Activated T-cell treated with anti-CD3 and anti-CD28 coated beads, Interleukin-2, amount 50 U/mL, for 48 hours (primary cell): ENCODE results near the gene CAMKK1.

Experiments used
- DNase-seq, 2 experiments: peaks; one replicate each; pipeline ENCODE4 v3.0.0-alpha.2; 2020

The CAMKK1 gene

DNA sequence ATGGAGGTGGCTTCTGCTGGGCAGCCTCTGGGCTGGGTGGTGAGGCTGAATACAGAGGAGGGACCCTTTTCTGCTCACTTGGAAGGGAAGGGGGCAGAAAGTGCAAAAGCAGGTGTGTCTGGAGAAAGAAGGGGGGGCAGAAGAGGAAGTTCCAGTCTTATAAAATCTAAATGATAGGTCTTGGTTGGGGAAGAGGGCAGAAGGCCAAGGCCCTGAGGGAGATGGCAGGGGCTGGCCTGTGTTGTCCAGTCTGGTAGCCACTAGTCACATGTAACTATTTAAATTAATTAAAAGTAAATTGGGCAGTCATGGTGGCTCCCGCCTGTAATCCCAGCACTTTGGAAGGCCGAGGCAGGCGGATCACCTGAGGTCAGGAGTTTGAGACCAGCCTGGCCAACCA is 2.5 kb upstream of the CAMKK1 start:
- DNase-seq = no peak

DNA sequence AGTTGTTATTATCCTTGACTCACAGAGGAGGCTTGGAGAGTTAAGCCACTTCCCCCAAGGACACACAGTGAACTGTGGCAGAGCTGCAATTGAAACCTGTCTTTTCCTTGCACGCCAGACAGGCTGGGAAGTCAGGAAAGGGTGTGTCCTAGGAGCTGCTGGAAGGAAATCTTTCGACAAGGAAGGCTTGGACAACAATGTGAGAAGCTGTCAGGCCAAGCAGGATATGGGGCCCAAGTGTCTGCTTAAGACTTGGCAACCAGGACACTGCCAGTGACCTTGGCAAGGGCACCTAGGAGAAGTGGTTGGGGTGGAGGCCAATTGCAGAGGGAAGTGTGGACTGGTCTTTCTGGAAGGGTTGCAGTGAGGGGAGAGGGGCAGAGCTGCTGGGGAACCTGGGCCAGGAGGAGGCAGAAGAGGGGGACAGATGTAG is 2.1 kb upstream of the CAMKK1 start:
- DNase-seq = no peak

DNA sequence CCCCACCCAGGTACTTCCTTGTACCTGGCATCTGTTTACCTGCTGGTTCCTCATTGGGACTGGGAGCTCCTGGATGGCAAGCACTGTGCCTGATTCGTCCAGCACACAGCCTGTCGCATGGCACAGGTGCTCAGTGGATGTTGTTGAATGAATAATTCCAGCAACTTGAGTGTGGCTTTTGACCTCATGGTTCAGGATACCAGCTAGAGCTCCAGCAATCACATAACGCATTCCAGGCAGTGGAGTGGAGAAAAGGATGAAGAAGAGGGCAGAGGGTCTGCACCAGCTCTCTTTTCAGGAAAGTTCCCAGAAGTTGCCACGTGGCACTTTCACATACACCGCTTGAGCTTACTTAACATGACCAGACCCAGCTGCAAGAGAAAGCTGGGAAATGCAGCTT is 1.3 kb upstream of the CAMKK1 start:
- no peak for DNase-seq

DNA sequence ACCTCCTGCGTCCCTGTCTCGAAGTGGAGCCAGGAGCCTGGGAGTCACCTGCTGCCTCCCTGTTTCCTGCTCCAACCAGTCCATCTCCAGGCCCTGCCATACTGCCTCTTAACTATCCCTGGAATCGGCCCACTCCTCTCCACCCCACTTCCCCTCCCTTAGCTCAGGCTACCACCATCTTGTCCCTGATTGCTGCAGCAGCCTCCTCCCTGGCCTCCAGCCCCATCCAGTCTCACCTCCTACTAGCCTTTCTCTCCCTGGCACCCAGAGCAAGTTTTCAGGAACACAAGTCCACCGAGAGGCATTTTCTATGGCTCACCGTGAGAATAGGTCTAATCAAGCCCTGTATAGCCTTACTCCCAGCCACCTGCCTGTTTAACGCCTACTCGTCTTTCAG is 865 bp upstream of the CAMKK1 start:
- DNase-seq = no peak

DNA sequence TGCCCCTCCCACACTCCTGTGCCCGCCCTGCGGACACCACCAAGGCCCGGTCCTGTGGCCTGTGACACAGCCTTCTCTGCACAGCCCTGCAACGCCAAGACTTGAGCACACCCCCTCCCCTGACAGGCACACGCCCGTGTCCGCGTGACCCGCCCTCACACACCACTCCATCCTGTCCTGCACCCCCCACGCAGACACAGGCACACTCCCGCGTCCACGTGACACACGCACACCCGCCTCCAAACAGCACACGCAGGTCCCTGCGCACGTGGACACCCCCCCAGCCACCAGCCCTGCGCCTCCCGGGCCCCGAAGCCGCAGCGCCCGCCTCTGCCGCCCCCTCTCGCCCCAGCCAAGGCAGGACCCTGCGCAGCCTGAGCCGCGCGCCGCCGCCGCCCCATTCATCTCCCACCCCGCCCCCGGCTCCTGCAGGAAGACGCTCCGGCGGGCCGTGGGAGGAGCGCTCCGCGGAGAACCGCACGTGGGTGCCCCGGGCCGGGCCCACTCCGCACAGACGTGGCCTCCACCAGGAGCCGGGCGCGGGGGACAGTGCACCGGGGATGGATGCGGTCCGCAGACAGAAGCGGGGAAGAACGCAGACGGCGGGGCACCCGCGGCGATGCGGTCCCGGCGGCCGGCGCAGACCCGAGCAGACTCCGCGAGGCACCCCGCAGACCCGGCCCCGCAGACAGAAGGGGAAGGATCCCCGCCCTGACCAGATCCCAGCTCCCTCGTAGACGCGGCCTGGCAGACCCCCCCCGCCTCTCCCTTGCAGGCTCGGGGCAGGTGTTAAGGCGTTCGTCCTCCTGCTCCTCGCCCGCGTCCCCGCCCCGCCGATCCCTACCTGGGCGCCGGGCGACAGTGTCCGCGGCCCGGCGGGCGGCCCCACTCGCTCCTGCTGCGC is 506 bp downstream of the CAMKK1 start:
- DNase-seq = peak; percentile 67 to 74

DNA sequence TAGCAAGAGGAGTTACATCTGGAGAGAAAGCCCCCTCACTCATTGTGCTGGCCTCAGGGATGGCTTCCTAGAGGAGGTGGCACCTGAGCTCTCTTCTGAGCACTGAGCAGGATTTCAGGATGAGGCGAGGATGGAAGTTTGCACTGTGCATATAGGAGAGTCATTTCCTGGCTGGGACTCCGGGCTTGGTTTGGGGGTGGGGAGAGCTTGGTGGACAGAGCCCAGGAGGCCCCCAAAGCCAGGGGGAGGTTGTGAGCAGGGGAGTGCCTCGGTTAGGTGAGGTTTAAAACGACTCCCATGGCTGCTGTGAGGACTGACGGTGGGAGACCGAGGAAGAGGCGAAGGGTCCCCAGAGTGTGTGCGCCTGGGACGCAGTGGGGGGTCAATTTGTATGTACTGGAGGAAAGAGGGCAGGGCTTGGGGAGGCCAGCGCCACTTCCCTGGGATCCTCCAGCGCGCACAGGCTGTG is 1.2 kb downstream of the CAMKK1 start:
- no peak for DNase-seq

DNA sequence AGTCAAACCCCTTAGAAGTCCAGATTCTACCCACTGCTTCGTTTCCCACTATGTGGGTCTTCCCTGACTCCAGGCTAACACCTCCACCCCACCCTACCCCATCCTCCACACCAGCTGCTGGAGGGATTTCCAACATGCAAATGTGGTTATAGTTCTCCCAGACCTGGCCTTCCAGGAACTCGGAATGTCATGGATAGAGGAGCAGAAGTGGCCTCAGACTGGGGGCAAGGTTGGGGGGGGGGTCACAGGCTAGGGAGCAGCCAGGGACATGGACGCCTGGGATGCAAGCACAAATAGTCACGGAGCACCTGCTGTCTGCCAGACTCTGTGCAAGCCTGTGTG is 2.0 kb downstream of the CAMKK1 start:
- no peak for DNase-seq

DNA sequence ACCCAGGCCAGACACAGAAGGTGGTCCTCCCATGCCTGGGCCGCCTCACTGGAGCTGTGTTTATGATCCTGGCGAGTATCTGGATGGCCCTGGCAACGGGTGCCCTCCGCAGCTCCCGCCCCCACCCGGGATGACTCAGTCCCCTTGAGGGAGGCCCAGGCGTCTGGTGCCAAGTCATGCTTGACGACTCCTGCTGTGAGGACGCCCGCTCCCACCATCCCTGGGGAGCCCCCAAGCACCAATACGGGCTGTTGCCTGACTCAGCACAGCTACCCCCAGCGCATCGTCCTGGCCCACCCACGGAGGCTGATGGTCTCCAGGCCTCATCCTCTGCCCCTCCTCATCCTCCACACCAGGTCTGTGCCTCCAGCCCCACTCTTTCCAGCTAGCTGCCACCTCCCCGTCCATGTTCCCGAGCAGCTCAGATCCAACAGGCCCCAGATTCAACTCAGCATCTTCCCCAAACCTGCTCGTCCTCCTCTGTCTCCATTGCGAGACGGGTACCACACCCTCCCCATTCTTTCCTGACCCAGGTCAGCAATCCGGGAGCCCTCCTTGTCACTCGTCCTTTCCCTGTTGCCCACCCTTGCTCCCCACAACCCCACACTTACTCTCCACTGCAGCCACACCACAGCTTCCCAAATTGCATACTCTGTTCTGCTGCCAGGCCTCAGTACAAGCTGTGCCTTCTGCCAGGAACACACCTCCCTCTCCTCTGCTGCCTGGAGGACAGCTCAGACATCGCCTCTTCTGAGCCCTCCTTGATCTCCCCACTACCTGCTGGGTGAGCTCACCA is 2.6 kb downstream of the CAMKK1 start:
- peak; percentile 52 to 64 for DNase-seq

DNA sequence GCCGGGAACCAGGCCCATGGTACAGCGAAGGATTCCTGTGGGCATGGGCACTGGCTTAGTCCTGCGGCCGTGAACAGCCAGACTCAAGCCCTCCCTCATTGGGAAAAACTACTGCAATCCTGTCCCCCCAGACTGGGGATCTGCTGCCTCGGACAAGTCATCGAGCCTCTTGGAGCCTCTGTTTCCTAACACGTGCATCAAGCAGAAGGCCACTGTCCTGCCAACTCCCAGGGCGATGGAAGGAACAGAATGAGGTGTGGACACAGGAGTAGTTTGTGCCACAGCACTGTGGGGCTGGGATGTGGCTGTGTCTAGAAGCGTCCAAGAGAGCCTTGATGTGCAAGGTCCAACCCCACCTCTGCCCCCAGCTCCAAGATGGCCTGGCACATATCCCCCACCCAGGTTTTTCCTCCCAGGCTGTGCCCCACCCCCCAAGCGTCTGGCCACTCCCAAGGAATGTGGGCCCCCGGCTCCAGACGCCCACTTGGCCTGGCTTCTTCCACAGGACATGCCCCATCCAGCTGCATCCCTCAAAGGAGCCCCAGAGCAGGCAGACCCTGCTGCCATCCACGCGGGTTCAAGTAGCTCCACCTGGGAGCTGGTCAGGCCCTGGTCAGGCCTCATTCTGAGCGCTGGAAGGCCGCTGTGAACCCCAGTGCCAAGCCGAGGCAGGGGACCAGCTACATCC is 3.4 kb downstream of the CAMKK1 start:
- DNase-seq = no peak

DNA sequence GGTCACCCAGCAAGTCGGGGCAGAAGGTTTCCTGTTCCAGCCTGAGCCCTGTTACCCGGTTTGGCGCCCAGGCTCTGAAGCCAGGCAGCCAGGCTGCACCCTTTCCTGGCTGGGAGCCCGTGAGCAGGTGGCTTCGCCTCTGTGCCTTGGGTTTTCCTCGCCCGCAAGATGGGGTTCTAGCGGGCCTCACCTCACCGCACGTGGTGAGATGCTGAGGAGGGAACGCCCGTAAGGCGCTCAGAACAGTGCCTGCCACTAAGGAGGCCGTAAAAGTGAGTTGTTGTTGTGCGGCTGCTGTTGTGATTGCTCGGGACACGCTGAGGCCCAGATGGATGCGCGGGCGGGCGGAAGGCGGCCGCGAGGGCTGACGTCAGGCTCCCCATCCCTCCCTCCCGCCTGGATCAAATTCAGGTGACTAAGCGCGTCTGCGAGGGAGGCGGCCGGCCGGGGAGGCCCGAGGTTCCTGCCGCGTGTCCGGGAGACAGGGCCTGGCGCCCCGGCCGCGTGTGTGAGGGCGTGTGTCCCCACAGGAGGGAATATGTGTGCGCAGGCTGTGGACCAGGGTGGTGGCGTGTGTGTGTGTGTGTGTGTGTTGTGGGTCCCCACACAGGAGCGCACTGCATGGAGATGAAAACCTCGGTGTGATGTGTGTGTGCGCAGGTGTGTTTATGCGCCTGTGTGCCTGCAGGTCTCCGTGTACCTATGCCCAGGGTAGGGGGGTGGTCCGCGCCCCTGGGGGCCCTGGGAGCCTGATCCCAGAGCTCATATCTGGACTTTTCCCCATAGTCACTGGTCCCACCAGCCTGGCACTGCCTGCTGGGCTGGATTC is 4.3 kb downstream of the CAMKK1 start:
- no peak for DNase-seq

DNA sequence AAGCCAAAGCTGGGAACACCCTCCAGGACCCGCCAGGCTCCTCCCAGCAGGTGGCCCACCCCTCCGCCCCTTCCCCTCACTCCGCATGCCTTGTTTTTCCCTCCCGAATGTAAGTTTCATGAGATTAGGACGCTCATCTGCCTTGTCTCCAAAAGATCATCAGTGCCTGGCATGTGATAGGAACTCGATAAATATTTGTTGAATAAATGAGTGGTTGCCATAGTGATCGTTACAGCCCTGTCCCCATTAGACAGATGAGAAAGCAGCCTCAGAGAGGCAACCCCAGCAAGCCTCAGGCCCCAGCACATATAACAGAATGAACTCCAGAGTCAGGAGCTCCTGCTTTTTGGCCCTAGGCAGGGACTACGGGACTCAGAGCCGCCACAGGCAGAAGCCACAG is 5.0 kb downstream of the CAMKK1 start:
- no peak for DNase-seq

DNA sequence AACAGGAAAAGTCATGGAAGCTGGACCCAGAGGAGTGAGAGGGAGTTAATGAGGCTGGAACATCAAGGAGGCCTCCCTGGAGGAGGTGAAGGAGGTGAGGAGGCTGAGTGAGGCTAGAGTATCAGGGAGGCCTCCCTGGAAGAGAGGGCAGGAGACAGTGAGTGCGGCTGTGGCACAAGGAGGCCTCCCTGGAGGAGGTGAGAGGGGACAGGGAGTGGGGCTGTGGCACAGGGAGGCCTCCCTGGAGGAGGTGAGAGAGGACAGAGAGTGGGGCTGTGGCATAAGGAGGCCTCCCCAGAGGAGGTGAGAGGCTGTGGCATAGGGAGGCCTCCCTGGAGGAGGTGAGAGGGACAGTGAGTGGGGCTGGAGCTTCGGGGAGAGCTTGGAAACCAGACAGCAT is 5.5 kb downstream of the CAMKK1 start:
- no peak for DNase-seq

DNA sequence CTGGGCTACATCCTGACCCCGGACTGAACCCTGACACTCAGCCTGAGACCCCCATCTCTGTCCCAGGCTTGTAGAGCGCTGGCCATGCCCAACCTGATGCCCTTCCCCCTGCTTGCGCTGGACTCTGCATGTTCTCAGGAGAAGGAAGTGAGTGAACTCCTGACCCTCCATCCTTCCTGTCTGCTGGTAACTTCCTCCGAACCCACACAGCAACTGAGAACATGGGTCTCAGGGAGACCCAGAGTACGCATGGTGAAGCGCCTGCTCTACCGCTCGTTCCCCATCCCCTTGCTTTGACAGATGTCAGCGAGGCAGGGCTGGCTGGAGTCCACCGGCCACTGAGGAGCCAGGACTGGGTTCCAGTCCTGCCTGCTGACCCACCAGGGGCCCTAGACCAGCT is 6.1 kb downstream of the CAMKK1 start:
- DNase-seq = no peak

DNA sequence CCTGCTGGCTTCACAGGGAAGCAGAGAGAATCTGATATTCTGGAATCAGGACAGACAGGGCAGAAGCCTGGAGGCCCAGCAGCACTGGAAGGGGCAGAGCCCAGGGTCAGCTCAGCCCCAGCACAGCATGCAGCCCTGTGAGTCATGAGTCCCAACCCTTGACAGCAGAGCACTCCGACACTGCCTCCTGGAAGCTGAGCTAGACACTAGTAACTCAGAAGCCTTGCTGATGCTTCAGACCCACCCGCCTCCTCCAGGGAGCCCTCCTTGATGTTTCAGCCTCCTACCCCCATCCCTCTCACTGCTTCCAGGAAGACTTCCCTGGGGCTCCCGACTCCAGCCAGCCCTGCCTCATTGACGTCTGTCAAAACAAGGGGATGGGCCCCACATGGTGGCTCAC is 6.9 kb downstream of the CAMKK1 start:
- no peak for DNase-seq

DNA sequence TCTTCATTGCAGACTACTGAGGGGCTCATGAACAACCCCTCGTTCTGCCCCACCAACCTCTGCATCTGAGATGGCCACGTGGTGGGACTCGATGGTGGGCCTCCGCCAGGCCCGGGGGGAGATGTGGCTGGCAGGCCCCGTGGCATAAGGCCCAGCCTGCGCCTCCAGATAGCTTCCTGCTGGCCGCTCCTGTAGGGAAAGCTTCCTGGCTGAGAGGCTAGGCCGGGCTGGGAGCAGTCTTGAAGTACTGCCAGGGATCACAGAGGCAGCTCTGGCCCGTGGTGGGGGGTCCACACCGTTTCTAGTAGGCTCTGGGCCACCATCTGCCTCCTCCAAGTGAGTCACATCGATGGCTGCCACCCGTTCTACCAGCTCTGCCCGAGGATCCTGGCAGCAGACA is 7.6 kb downstream of the CAMKK1 start:
- DNase-seq = no peak

DNA sequence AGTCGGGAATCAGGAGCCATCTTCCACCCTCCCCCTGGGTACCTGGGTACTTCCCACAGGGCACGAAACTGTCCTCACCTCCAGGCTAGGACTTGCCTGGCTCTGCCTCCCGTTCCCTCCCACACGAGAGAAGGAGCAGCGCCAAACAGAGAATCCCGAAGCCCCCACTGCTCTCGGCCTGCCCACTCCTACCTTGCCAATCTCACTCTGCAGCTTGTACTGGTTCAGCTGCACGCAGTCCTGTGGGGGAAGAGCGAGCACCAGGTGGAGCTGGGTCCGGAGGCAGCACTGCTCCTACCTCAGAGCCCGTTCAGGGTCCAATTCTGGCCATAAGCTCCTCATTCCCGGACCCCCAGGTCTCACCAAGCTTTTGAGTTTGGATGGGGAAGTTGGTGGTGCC is 8.7 kb downstream of the CAMKK1 start:
- DNase-seq = no peak

DNA sequence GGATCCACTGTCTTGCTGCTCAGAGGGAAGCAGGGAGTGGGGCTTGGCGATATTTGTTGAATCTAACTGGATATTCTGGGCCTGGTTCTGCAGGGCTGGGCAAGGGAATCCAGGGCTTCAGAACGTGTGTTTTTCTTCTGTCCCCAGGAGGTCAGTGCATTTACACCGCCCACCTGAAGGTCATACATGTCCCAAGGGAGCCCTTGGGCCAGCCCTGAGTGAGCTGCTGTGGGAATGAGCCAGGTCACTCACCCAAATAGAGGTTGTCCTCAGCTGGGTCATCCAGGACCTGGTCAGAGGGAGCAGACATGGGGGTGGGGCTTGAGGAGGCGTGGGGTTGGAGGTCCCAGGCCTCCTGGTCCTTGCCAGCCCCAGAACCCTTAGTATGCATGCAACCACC is 10.6 kb downstream of the CAMKK1 start:
- no peak for DNase-seq

DNA sequence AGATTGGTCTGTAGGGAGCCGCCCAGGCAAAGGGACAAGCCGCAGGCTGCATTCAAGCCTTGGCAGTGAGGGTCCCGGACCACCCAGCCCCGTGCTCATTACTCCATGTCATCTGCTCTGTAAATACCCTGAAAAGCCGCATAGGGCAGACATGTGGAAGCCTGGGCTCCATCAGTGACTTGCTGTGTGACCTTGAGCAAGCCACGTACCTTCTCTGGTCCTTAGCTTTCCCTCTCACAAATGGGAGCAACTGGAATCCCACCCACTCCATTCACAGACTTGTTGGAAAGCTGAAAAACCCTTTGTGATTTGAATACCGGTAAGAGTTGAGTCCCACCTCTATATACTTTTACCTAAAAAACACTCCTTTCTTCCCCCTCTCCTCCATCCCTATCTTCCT is 11.9 kb downstream of the CAMKK1 start:
- no peak for DNase-seq

DNA sequence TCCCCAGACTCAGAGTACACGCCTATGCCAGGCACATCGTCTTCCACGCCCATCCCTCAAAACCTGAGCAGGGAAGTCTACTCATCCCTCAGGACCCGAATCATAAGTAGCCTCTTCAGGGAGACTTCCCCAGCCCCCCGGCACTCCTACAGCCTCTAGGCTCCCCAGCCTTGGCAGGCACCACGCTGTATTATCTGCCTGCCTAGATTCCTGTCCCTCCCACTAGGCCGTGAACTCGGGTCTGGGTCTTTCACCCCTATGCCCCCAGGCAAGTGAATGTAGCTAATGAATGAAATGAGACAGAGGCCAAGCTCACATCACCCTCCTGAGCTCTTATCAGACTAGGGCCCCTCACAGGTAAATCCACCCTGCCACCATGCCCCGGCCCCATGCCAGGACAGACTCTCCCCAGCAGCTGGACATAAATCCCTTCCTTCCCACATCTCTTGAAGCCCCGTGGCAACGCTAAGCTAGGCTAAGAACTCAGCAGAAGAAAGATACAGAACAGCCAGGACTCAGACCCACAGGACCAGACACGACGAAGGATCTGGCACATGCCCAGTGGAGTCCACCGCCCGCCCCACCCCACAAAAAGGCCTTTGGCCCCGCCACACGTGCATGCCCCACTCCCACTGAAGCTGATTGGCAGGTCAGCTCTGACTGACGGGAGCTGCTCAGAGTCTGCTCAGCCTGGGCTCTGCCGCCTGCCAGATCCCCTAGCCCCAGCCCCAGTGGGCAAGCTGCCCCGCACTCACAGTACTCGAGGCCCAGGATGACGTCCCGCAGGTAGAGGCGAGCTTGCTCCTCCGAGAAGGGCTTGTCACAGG is 13.0 kb downstream of the CAMKK1 start:
- DNase-seq = no peak

DNA sequence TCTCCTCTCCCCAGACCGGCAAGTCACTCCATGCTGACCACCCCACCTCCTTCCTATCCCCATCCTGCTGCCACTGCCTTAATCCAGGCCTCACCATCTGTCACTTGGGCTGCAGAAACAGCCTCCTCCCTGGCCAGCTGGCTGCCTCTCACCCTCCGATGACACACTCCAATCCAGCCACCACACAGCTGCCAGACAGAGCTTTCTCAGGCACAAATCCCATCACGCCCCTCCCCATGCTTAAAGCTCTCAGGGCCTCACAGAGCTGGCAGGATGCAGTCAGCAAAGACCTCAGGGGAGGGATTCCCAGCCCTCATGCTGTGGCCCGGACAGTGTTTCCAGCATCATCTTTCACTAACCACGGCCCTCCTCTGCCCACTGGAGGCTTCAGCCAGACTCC is 13.7 kb downstream of the CAMKK1 start:
- DNase-seq = no peak

DNA sequence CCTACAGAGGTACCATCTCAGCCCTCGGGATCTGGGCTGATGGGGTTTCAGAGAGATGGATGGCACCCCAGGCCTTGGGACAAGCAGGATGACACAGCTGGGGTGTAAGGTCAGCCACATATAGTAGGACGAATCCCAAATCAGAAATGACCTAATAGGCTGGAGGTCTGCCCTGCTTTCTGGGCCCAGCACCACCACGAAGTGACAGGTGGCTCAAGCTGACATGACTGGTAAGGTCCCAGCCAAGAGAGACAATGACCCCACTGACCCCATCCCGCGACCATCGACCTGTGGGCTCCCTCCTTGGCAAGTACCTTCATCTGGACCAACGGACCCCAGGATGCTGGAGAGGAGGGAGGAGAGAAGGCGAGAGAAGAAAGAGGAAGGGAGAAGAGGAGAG is 15.6 kb downstream of the CAMKK1 start:
- DNase-seq = no peak

DNA sequence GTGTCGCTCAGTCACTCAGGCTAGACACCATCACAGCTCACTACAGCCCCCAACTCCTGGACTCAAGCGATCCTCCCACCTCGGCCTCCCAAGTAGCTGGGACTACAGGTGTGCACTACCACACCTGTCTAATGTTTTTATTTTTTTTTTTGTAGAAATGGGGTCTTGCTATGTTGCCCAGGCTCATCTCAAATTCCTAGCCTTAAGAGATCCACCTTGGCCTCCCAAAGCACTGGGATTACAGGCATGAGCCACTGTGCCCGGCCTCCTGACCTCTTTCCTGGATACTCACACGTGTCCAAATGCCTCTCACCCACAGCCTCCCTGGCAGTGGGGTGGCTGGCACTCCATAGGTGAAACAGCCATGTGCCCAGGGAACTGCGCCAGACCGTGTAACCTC is 17.5 kb downstream of the CAMKK1 start:
- DNase-seq = no peak
